ENCODE results near the gene PAX5. TPM values are rescaled to one million over a fixed set of nuclear protein-coding genes. Genes with fewer than 3 reads are reported as not detected.
A peak's percentile ranks its signal among the peaks of the same experiment; 100 is the strongest.

Gene PAX5
- total RNA-seq, 3 donors from 2014 or later (not counting 1 experiment from before 2014, with no cell fraction given): 1.3 to 2.1 (median 2.0) TPM

DNA sequence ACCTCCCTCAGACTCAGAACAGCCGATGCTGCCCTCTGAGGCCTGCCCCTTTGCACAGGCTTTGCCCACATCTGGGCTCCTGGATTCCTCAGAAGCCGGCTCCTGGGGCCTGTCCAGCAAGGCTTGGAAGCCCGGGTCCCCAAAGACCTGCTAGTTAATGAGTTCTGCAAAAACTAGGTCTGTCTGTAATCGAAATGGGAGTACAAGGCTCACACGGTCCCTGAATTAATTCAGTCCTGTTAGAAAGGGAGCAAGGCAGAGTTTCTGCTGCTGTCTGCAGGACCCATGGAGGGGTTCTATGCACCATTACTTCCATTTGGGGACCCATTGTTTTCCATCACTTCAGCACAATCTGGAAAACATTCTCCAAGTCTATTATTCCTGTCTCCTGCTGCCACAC, 239.6 kb downstream of the PAX5 start:
- ATAC-seq: no peak
- peaks cover 5 to 8% of the 10 kb centered on the region in 2 donors for H3K27me3 Mint-ChIP-seq (ENCODE audit: low read depth in 2 of 2)
- intact Hi-C loops (cut with micrococcal nuclease): no loop called here
- no peaks in the 10 kb centered on the region for H3K4me1 Mint-ChIP-seq
- peaks cover 13% of the 10 kb centered on the region for H3K9me3 ChIP-seq (ENCODE audit: control insufficient read depth, insufficient read depth, low read length)
- 88% methylated on average over 5 of the region's 5 CpGs for WGBS (ENCODE audit: insufficient coverage)
- peaks cover 4 to 6% of the 10 kb centered on the region in 2 donors for H3K9me3 Mint-ChIP-seq
- no peak overlapping the region for H3K27ac Mint-ChIP-seq
- no peak overlapping the region for H3K4me3 Mint-ChIP-seq
- TF ChIP-seq, protein P1, sequence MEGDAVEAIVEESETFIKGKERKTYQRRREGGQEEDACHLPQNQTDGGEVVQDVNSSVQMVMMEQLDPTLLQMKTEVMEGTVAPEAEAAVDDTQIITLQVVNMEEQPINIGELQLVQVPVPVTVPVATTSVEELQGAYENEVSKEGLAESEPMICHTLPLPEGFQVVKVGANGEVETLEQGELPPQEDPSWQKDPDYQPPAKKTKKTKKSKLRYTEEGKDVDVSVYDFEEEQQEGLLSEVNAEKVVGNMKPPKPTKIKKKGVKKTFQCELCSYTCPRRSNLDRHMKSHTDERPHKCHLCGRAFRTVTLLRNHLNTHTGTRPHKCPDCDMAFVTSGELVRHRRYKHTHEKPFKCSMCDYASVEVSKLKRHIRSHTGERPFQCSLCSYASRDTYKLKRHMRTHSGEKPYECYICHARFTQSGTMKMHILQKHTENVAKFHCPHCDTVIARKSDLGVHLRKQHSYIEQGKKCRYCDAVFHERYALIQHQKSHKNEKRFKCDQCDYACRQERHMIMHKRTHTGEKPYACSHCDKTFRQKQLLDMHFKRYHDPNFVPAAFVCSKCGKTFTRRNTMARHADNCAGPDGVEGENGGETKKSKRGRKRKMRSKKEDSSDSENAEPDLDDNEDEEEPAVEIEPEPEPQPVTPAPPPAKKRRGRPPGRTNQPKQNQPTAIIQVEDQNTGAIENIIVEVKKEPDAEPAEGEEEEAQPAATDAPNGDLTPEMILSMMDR (IDR thresholded peaks at IDR 0.05): no peak
- H3K27ac ChIP-seq (ENCODE audit: low read length): no peak overlapping the region
- H3K36me3 Mint-ChIP-seq: peaks cover 8% of the 10 kb centered on the region
- no peaks in the 10 kb centered on the region for H3K4me1 ChIP-seq (ENCODE audit: control insufficient read depth, insufficient read depth, low read length)
- H3K4me3 ChIP-seq (ENCODE audit: low read length): no peak overlapping the region
- no peak for DNase-seq
- no peaks in the 10 kb centered on the region for H3K36me3 ChIP-seq (ENCODE audit: control insufficient read depth, insufficient read depth, low read length)
- H3K27me3 ChIP-seq (ENCODE audit: control insufficient read depth, insufficient read depth, low read length): no peaks in the 10 kb centered on the region

DNA sequence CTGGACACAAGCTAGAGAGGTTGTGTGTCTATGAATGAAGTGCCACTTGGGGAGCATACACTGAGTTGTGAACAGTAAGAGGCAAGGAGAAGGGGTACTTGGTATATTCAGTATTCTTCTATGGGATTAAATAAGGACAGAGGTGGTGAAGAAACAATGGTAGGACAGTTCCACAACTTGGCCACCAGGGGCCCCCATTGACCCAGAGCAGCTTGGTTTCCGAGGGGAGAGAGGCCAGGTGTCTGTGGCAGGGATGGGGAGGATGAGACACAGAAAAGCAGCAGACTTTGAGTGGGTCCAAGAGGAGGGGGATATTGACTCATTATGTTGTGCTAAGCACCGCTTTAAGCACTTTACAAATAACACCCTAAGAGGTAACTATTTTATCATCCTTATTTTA, 240.8 kb downstream of the PAX5 start:
- no peak overlapping the region for H3K4me3 Mint-ChIP-seq
- H3K9me3 Mint-ChIP-seq: peaks cover 4 to 6% of the 10 kb centered on the region in 2 donors
- DNase-seq (no peak), ATAC-seq (no peak)
- H3K36me3 Mint-ChIP-seq: peaks cover 8% of the 10 kb centered on the region
- peaks cover 13% of the 10 kb centered on the region for H3K9me3 ChIP-seq (ENCODE audit: control insufficient read depth, insufficient read depth, low read length)
- H3K4me1 Mint-ChIP-seq: no peaks in the 10 kb centered on the region
- 85% methylated on average over 1 of the region's 2 CpGs for WGBS (ENCODE audit: insufficient coverage)
- intact Hi-C loops (cut with micrococcal nuclease): no loop called here
- H3K27me3 Mint-ChIP-seq (ENCODE audit: low read depth in 2 of 2): peaks cover 0 to 5% of the 10 kb centered on the region in 2 donors
- H3K36me3 ChIP-seq (ENCODE audit: control insufficient read depth, insufficient read depth, low read length): no peaks in the 10 kb centered on the region
- H3K27ac ChIP-seq (ENCODE audit: low read length): no peak overlapping the region
- no peaks in the 10 kb centered on the region for H3K27me3 ChIP-seq (ENCODE audit: control insufficient read depth, insufficient read depth, low read length)
- no peak overlapping the region for H3K4me3 ChIP-seq (ENCODE audit: low read length)
- no peaks in the 10 kb centered on the region for H3K4me1 ChIP-seq (ENCODE audit: control insufficient read depth, insufficient read depth, low read length)
- TF ChIP-seq, protein P1 (IDR thresholded peaks at IDR 0.05): peak; percentile 8
- no peak overlapping the region for H3K27ac Mint-ChIP-seq

DNA sequence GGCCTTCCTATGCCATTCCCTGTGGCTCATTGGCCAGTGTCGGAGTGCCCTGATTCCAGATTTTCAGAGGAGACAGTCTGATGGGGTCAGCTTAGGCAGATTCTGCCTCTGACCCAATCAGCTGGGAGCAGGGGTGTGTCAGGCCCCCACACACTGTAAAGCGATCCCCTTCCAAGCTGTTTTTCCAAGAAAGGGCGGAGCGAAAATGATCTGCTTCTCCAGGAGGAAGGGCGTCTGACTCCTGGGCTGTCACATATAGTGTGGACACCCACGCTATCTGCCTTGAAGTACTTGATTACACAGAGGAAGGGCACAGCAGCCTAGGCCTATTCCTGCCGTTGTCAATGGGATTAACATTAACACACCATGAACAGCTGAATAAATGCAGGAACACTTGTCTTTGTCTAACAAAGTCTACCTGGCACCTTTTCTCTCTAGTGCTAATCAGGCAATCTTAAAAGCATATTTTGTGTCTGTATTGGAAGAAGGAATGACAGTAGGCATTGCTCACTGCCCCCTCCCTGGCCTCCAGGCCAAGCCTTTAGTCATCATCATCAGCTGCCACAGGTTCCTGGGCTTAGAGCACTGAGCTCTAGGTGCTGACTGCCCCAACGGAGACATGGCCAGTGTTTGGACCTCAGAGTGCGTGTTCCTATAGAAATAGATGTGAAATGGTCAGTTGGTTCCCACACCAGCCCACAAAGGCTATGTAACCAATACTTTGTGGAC, 242.7 kb downstream of the PAX5 start:
- 91% methylated on average over 9 of the region's 9 CpGs for WGBS (ENCODE audit: insufficient coverage)
- no peak for ATAC-seq
- Mint-ChIP-seq H3K4me3 (no peak overlapping the region), H3K9me3 (peaks cover 4 to 6% of the 10 kb centered on the region in 2 donors), H3K4me1 (no peaks in the 10 kb centered on the region), H3K27me3 (ENCODE audit: low read depth in 2 of 2) (peaks cover 0 to 10% of the 10 kb centered on the region in 2 donors), H3K36me3 (peaks cover 8% of the 10 kb centered on the region), H3K27ac (no peak overlapping the region)
- H3K4me1 ChIP-seq (ENCODE audit: control insufficient read depth, insufficient read depth, low read length): no peaks in the 10 kb centered on the region
- H3K36me3 ChIP-seq (ENCODE audit: control insufficient read depth, insufficient read depth, low read length): no peaks in the 10 kb centered on the region
- H3K27me3 ChIP-seq (ENCODE audit: control insufficient read depth, insufficient read depth, low read length): no peaks in the 10 kb centered on the region
- intact Hi-C loops (cut with micrococcal nuclease): no loop called here
- TF ChIP-seq, protein P1 (IDR thresholded peaks at IDR 0.05): no peak
- no peak overlapping the region for H3K27ac ChIP-seq (ENCODE audit: low read length)
- no peak overlapping the region for H3K4me3 ChIP-seq (ENCODE audit: low read length)
- DNase-seq: no peak
- peaks cover 13% of the 10 kb centered on the region for H3K9me3 ChIP-seq (ENCODE audit: control insufficient read depth, insufficient read depth, low read length)

DNA sequence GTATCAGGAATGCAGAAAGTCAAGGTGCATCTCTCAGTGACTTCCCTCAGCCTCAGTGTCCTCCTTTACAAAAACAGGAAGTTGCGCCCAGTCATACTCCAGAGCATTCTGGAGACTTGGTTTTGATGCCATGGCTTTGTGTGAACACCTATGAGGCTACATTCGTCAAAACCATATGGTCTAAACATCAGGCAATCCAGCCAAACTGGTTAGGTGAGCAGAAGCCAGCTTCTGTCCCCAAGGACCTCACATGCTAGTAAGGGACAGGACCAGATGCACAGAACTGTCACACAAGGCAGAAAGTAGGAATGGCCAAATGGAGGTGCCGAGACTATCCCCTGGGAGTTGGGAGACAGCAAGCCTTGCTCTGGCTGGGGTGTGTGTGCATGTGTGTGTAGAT, 244.2 kb downstream of the PAX5 start:
- 63% methylated on average over 3 of the region's 3 CpGs for WGBS (ENCODE audit: insufficient coverage)
- no peak overlapping the region for H3K27ac Mint-ChIP-seq
- H3K27me3 Mint-ChIP-seq (ENCODE audit: low read depth in 2 of 2): peaks cover 1 to 18% of the 10 kb centered on the region in 2 donors
- no peaks in the 10 kb centered on the region for H3K4me1 Mint-ChIP-seq
- Histone ChIP-seq H3K27ac (ENCODE audit: low read length) (no peak overlapping the region), H3K27me3 (ENCODE audit: control insufficient read depth, insufficient read depth, low read length) (no peaks in the 10 kb centered on the region), H3K36me3 (ENCODE audit: control insufficient read depth, insufficient read depth, low read length) (no peaks in the 10 kb centered on the region), H3K4me1 (ENCODE audit: control insufficient read depth, insufficient read depth, low read length) (no peaks in the 10 kb centered on the region), H3K4me3 (ENCODE audit: low read length) (no peak overlapping the region), H3K9me3 (ENCODE audit: control insufficient read depth, insufficient read depth, low read length) (peaks cover 13% of the 10 kb centered on the region)
- no peak for DNase-seq
- peaks cover 8% of the 10 kb centered on the region for H3K36me3 Mint-ChIP-seq
- peaks cover 4 to 6% of the 10 kb centered on the region in 2 donors for H3K9me3 Mint-ChIP-seq
- ATAC-seq: no peak
- H3K4me3 Mint-ChIP-seq: no peak overlapping the region
- TF ChIP-seq, protein P1 (IDR thresholded peaks at IDR 0.05): no peak
- intact Hi-C loops (cut with micrococcal nuclease): no loop called here

All from natural killer cell (primary cell).